Keratinocyte (primary cell): ENCODE measurements around the gene C11orf68. TPM values are rescaled to one million over a fixed set of nuclear protein-coding genes. Genes with fewer than 3 reads are reported as not detected.

Experiments
- DNase-seq: peaks from one replicate; pipeline ENCODE4 v3.0.0-alpha.2; 2011; ENCODE audit warnings: low read depth, missing footprints, low spot score
- FAIRE-seq: peaks from 2 replicates; lab custom pipeline; 2011; peaks lifted over from hg19 to GRCh38; lab: Jason Lieb, UNC
- H2AFZ ChIP-seq: 2 replicates; pipeline ENCODE4 v1.6.0; 2012; ENCODE audit warnings: low read length, control low read depth, inconsistent platforms; ENCODE audit not compliant: control insufficient read depth
- H3K27ac ChIP-seq: 2 replicates; pipeline ENCODE4 v1.5.1; 2011; ENCODE audit warnings: low read length; ENCODE audit not compliant: control insufficient read depth, insufficient read depth
- H3K27me3 ChIP-seq: 3 replicates; pipeline ENCODE4 v1.6.0; 2011; ENCODE audit warnings: low read length; ENCODE audit not compliant: control insufficient read depth, insufficient read depth; ENCODE audit errors: extremely low read depth
- H3K36me3 ChIP-seq, 2 experiments: 2 replicates in 1 of 2; 3 replicates in 1 of 2; pipeline ENCODE4 v1.5.1; 2011; ENCODE audit warnings: low read length in 2 of 2, mild to moderate bottlenecking in 1 of 2; ENCODE audit not compliant: control insufficient read depth in 2 of 2, insufficient read depth in 2 of 2; ENCODE audit errors: extremely low read depth in 1 of 2
- H3K4me1 ChIP-seq: 3 replicates; pipeline ENCODE4 v1.5.1; 2011; ENCODE audit warnings: low read length; ENCODE audit not compliant: control insufficient read depth, insufficient read depth; ENCODE audit errors: extremely low read depth
- H3K4me2 ChIP-seq: 3 replicates; pipeline ENCODE4 v1.6.0; 2011; ENCODE audit warnings: low read depth, low read length; ENCODE audit not compliant: control insufficient read depth, insufficient read depth; ENCODE audit errors: extremely low read depth
- H3K4me3 ChIP-seq, 3 experiments: fragments of 200-600 bp in 1 of 3; sonication (generic) in 1 of 3; 2 replicates in 2 of 3; 3 replicates in 1 of 3; pipeline ENCODE4 v1.5.1; 2011 to 2016; ENCODE audit warnings: low read length in 3 of 3, mild to moderate bottlenecking in 3 of 3, control low read depth in 2 of 3, inconsistent platforms in 1 of 3, low read depth in 1 of 3, mixed read lengths in 1 of 3, mixed run types in 1 of 3, moderate library complexity in 1 of 3; ENCODE audit not compliant: control insufficient read depth in 2 of 3, insufficient read depth in 2 of 3; ENCODE audit errors: extremely low read depth in 1 of 3
- H3K79me2 ChIP-seq: 2 replicates; pipeline ENCODE4 v1.6.0; 2012; ENCODE audit warnings: low read length; ENCODE audit not compliant: control insufficient read depth, insufficient read depth
- H3K9ac ChIP-seq: 3 replicates; pipeline ENCODE4 v1.6.0; 2011; ENCODE audit warnings: low read length; ENCODE audit not compliant: control insufficient read depth, insufficient read depth; ENCODE audit errors: extremely low read depth
- H3K9me1 ChIP-seq: 3 replicates; pipeline ENCODE4 v1.6.0; 2011; ENCODE audit warnings: low read length; ENCODE audit not compliant: control insufficient read depth, insufficient read depth; ENCODE audit errors: extremely low read depth
- H3K9me3 ChIP-seq: 2 replicates; pipeline ENCODE4 v1.5.1; 2012; ENCODE audit warnings: low read depth, low read length; ENCODE audit not compliant: control insufficient read depth
- H4K20me1 ChIP-seq: 3 replicates; pipeline ENCODE4 v1.6.0; 2011; ENCODE audit warnings: low read length; ENCODE audit not compliant: control insufficient read depth, insufficient read depth; ENCODE audit errors: extremely low read depth
- CTCF ChIP-seq, 3 experiments: IDR thresholded peaks in 1 of 3; conservative IDR thresholded peaks in 1 of 3; optimal IDR thresholded peaks in 1 of 3; 2 replicates in 2 of 3; 3 replicates in 1 of 3; pipeline versions ENCODE3 to v1.5.1; 2011; ENCODE audit warnings: low read length in 3 of 3, mild to moderate bottlenecking in 3 of 3, moderate library complexity in 2 of 3, control low read depth in 1 of 3, inconsistent platforms in 1 of 3; ENCODE audit not compliant: insufficient read depth in 2 of 3; ENCODE audit errors: extremely low read depth in 1 of 3
- EZH2 ChIP-seq: IDR thresholded peaks from one replicate; pipeline ENCODE4 v1.6.1; 2012; ENCODE audit warnings: inconsistent platforms, mild to moderate bottlenecking, low read length, moderate library complexity
- dilution Hi-C: fragments of 300-500 bp; cut with MboI; formaldehyde crosslinking; loops from one replicate; pipeline ENCODE4 v1.7.0; 2020; ENCODE audit warnings: low sequenced_read_pairs; ENCODE audit not compliant: extremely low pct_ligation_motif_present
- polyA plus RNA-seq, 5 experiments: library from polyadenylated mRNA; depleted of rRNA in 3 of 5; stranded (reverse) in 3 of 5; stranded (forward) in 1 of 5; unstranded in 1 of 5; fragments of >200 nt; gene quantifications; 1 replicate in 1 of 5; 2 replicates in 3 of 5; 3 replicates in 1 of 5; pipeline versions ENCODE4 v1.2.1 to v1.2.3, GENCODE V29; 2011 to 2012; ENCODE audit warnings: missing spikeins in 2 of 5, low read depth in 1 of 5, low replicate concordance in 1 of 5

Gene C11orf68
- polyA plus RNA-seq, 1 donor (not counting 4 experiments of a cell fraction or from before 2014, with no cell fraction given): 18.4 TPM

DNA sequence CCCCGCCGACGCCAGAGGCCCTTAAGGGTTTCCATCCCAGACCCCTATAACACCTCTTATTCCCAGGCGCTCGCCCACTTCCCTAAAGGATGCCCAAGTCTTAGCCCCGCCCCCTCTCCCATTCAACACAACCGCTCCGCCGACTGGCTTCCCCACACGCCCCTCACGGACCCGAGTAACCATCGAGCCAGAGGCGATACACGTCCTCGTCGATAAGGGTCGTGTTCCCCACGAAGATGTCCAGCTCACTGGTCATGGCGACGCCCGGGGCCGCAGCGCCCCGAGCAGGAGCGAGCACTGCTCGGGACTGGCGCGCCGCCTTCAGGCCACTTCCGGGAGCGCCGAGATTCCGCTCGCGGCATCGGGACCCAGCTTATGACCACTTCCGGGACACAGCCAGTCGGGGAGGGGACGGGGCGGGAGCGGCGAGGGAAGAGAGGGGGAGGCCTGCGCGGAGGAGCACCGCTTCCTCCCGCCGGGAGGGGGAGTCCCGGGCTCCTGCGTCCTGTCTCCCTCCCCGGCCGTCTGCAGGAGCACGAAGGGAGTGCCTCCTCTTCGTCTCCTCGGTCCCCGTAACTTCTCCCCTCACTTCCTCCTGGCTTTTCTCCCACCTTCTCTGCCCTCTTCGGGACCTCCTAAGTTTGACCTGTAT is 30.6 kb downstream of the C11orf68 start, which contains the start of gene FIBP:
TSS of gene FIBP (minus strand) at position 309 of the 652 bp plus-strand sequence. CDS start at position 256, 53 bp downstream.
- peak within 1 kb of the TSS; percentile 92 for H3K4me2 ChIP-seq
- dilution Hi-C loops: no loop called here
- FAIRE-seq (no peak), DNase-seq (no peak)
- peak within 1 kb of the TSS; percentile 70 for H3K27ac ChIP-seq
- H3K27me3 ChIP-seq: no peaks in the 10 kb centered on the region
- H3K9me3 ChIP-seq: no peaks in the 10 kb centered on the region
- peak within 1 kb of the TSS; percentile 67 for H3K9ac ChIP-seq
- TF ChIP-seq EZH2 (no peak), CTCF (optimal IDR thresholded peaks at IDR 0.05 in 1 of 3, IDR thresholded peaks at IDR 0.05 in 1 of 3, conservative IDR thresholded peaks at IDR 0.05 in 1 of 3; ENCODE audit: extremely low read depth in 1 of 3, insufficient read depth in 2 of 3, low read length in 3 of 3) (peak; percentile 68 to 94 (median 69))
- H3K36me3 ChIP-seq: peaks cover 30 to 48% of the 10 kb centered on the region in 2 experiments
- peaks cover 38% of the 10 kb centered on the region for H3K4me1 ChIP-seq
- peaks cover 22% of the 10 kb centered on the region for H3K79me2 ChIP-seq
- peaks cover 13% of the 10 kb centered on the region for H4K20me1 ChIP-seq
- H3K9me1 ChIP-seq: no peaks in the 10 kb centered on the region
- peak within 1 kb of the TSS; percentile 60 to 91 (median 89) for H3K4me3 ChIP-seq
- H2AFZ ChIP-seq: peak within 1 kb of the TSS; percentile 85

DNA sequence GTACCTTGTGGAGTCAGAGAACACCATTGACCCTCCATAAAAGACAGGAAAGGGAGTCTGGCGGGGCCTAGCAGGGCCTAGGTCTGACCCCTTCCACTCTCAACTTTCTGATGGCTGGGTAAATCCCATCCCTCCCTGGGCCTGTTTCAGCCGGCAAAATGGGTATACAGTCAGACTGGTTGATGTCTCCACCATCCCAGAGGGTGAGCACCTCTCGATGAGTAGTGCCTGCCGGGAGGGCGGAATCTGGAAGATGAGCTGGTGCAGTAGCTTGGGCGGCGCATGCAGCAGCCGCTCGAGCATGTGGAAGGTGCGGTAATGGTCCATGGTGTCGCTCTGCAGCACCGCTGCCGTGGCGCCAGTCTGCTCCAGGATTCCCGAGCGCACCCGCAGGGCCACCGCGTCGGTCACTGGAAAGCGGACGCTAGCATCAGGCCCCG is 31.1 kb downstream of the C11orf68 start:
- DNase-seq: no peak
- no peaks in the 10 kb centered on the region for H3K9me3 ChIP-seq
- no peaks in the 10 kb centered on the region for H3K9me1 ChIP-seq
- peak overlapping the region; percentile 85 for H2AFZ ChIP-seq
- peaks cover 19% of the 10 kb centered on the region for H3K79me2 ChIP-seq
- peak overlapping the region; percentile 92 for H3K4me2 ChIP-seq
- peak overlapping the region; percentile 60 to 91 (median 89) for H3K4me3 ChIP-seq
- H3K36me3 ChIP-seq: peaks cover 29 to 48% of the 10 kb centered on the region in 2 experiments
- dilution Hi-C loops: no loop called here
- H4K20me1 ChIP-seq: peaks cover 9% of the 10 kb centered on the region
- FAIRE-seq: no peak
- peaks cover 35% of the 10 kb centered on the region for H3K4me1 ChIP-seq
- no peaks in the 10 kb centered on the region for H3K27me3 ChIP-seq
- peak overlapping the region; percentile 64 for H3K27ac ChIP-seq
- peak overlapping the region; percentile 67 for H3K9ac ChIP-seq
- TF ChIP-seq EZH2 (no peak), CTCF (optimal IDR thresholded peaks at IDR 0.05 in 1 of 3, IDR thresholded peaks at IDR 0.05 in 1 of 3, conservative IDR thresholded peaks at IDR 0.05 in 1 of 3; ENCODE audit: extremely low read depth in 1 of 3, insufficient read depth in 2 of 3, low read length in 3 of 3) (no peak)
